ENCODE measurements around the gene ZNF3. TPM values are rescaled to one million over a fixed set of nuclear protein-coding genes. Genes with fewer than 3 reads are reported as not detected.

ZNF3 gene
- total RNA-seq, 1 donor from 2014 or later: 56.0 TPM

DNA sequence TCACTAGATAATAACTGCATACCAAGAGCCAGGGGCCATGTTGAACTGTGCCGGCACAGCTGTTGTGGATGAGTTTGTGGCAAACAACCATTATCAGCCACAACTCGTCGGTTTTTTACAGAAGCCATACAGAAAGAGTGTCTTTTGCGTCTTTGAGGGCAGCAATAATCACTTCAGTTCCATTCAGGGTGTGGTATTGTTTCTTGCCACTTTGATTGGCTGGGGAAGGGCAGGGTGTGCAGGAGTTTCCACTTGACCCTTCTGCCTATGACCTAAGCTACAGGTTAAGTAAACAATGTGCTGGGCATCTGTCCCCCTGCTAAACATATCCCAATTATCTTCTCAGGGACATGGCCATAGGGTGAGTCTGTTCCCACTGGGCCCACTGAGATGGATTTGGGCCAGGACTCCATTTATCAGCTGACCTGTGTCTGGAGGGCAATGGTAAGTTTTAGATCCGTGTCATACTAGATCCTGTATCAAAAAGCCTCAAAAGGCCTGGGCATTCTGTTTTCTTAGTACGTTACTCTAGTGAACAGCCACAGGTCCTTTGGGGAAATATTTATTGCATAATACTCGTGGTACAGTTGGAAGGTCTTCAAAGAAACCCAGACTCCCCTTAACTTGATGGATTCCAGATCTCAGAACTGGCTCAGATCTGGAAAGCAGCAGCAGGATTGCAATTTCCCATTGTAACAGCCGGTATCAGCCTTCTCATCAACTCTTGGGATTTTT, 15.9 kb downstream of the ZNF3 start:
- peaks cover 50% of the 10 kb centered on the region for H3F3A ChIP-seq (ENCODE audit: low read depth)
- Mint-ChIP-seq H3K4me1 (no peaks in the 10 kb centered on the region), H3K9me3 (peaks cover 16% of the 10 kb centered on the region), H3K4me3 (no peak overlapping the region), H3K27me3 (ENCODE audit: insufficient read depth, low read depth) (peaks cover 5% of the 10 kb centered on the region), H3K36me3 (peaks cover 53% of the 10 kb centered on the region), H3K27ac (no peak overlapping the region)
- H3K79me2 ChIP-seq (ENCODE audit: low read depth): no peaks in the 10 kb centered on the region
- no peaks in the 10 kb centered on the region for H3K27me3 ChIP-seq
- no peak overlapping the region for H2AFZ ChIP-seq (replicated peaks)
- H3K4me2 ChIP-seq: no peak overlapping the region
- no peak for DNase-seq (ENCODE audit: low spot score)
- H4K20me1 ChIP-seq (ENCODE audit: low read depth): no peaks in the 10 kb centered on the region
- peaks cover 15% of the 10 kb centered on the region for H3K9me3 ChIP-seq (ENCODE audit: low read depth)
- H3K4me1 ChIP-seq: no peaks in the 10 kb centered on the region
- TF ChIP-seq CTCF (IDR thresholded peaks at IDR 0.05): no peak
- no peak for TF ChIP-seq EZH2 (IDR thresholded peaks at IDR 0.05)
- TF ChIP-seq EZH2phosphoT487 (IDR thresholded peaks at IDR 0.05): no peak
- H3K27ac ChIP-seq: no peak overlapping the region
- no peak overlapping the region for H3K4me3 ChIP-seq
- H3K36me3 ChIP-seq: peaks cover 20% of the 10 kb centered on the region
- H3K9ac ChIP-seq: no peak overlapping the region

GRCh38 chr7:100064162-100064561, 17.4 kb downstream of the ZNF3 start:
- peaks cover 45% of the 10 kb centered on the region for H3K36me3 Mint-ChIP-seq
- H3K36me3 ChIP-seq: peaks cover 13% of the 10 kb centered on the region
- H3K79me2 ChIP-seq (ENCODE audit: low read depth): no peaks in the 10 kb centered on the region
- H3K4me3 ChIP-seq: no peak overlapping the region
- H3K27ac ChIP-seq: no peak overlapping the region
- H3K4me1 ChIP-seq: no peaks in the 10 kb centered on the region
- peaks cover 2% of the 10 kb centered on the region for H3K27me3 Mint-ChIP-seq (ENCODE audit: insufficient read depth, low read depth)
- no peak overlapping the region for H2AFZ ChIP-seq (replicated peaks)
- no peak for DNase-seq (ENCODE audit: low spot score)
- no peak overlapping the region for H3K27ac Mint-ChIP-seq
- H3K9me3 ChIP-seq (ENCODE audit: low read depth): peaks cover under 1% of the 10 kb centered on the region
- H4K20me1 ChIP-seq (ENCODE audit: low read depth): no peaks in the 10 kb centered on the region
- no peaks in the 10 kb centered on the region for H3K27me3 ChIP-seq
- H3K4me1 Mint-ChIP-seq: no peaks in the 10 kb centered on the region
- H3K4me3 Mint-ChIP-seq: no peak overlapping the region
- peaks cover 5% of the 10 kb centered on the region for H3K9me3 Mint-ChIP-seq
- H3F3A ChIP-seq (ENCODE audit: low read depth): peaks cover 35% of the 10 kb centered on the region
- no peak overlapping the region for H3K9ac ChIP-seq
- no peak for TF ChIP-seq EZH2 (IDR thresholded peaks at IDR 0.05)
- no peak for TF ChIP-seq EZH2phosphoT487 (IDR thresholded peaks at IDR 0.05)
- TF ChIP-seq CTCF (IDR thresholded peaks at IDR 0.05): no peak
- H3K4me2 ChIP-seq: no peak overlapping the region

- peaks cover 31% of the 10 kb centered on the region for H3F3A ChIP-seq (ENCODE audit: low read depth)
- no peaks in the 10 kb centered on the region for H3K79me2 ChIP-seq (ENCODE audit: low read depth)
- no peaks in the 10 kb centered on the region for H4K20me1 ChIP-seq (ENCODE audit: low read depth)
- Mint-ChIP-seq H3K36me3 (peaks cover 48% of the 10 kb centered on the region), H3K27me3 (ENCODE audit: insufficient read depth, low read depth) (peaks cover 2% of the 10 kb centered on the region), H3K4me3 (no peak overlapping the region), H3K27ac (no peak overlapping the region), H3K4me1 (no peaks in the 10 kb centered on the region), H3K9me3 (peaks cover 5% of the 10 kb centered on the region)
- H3K4me2 ChIP-seq: no peak overlapping the region
- TF ChIP-seq EZH2phosphoT487 (IDR thresholded peaks at IDR 0.05) (no peak), EZH2 (IDR thresholded peaks at IDR 0.05) (no peak), CTCF (IDR thresholded peaks at IDR 0.05) (no peak)
- H3K9ac ChIP-seq: no peak overlapping the region
- no peaks in the 10 kb centered on the region for H3K4me1 ChIP-seq
- H3K36me3 ChIP-seq: peaks cover 6% of the 10 kb centered on the region
- no peak overlapping the region for H3K4me3 ChIP-seq
- H2AFZ ChIP-seq (replicated peaks): no peak overlapping the region
- H3K27ac ChIP-seq: no peak overlapping the region
- no peaks in the 10 kb centered on the region for H3K9me3 ChIP-seq (ENCODE audit: low read depth)
- no peaks in the 10 kb centered on the region for H3K27me3 ChIP-seq
- no peak for DNase-seq (ENCODE audit: low spot score)
Observed at GRCh38 chr7:100063376-100063775, 18.1 kb downstream of the ZNF3 start.
